ENCODE measurements around the gene FAM13C. TPM values are rescaled to one million over a fixed set of nuclear protein-coding genes. Genes with fewer than 3 reads are reported as not detected.

Gene FAM13C
- total RNA-seq, 1 donor from 2014 or later = 5.9 TPM

DNA sequence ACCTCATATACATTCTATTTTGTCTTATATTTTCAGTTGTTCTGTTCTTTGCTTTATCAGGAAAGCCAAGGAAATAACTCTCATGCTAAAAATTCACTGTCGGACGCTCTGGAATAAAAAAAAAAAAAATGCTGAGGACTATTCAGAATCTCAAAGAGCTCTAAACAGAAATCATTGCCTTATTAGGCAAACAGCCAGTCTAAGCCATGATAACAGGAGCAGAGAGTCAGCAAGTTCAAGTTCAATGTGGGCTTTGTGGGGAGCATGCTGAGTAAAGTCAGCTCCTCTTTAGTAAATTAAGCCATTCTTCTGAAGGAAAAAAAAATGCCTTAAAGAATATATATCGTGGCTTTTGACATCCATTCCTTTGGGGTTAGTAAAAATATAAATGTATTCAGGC is 13.6 kb upstream of the FAM13C start:
- no peak overlapping the region for H3K27ac Mint-ChIP-seq
- no peaks in the 10 kb centered on the region for H3K4me1 Mint-ChIP-seq (ENCODE audit: low read depth)
- TF ChIP-seq, protein P1, sequence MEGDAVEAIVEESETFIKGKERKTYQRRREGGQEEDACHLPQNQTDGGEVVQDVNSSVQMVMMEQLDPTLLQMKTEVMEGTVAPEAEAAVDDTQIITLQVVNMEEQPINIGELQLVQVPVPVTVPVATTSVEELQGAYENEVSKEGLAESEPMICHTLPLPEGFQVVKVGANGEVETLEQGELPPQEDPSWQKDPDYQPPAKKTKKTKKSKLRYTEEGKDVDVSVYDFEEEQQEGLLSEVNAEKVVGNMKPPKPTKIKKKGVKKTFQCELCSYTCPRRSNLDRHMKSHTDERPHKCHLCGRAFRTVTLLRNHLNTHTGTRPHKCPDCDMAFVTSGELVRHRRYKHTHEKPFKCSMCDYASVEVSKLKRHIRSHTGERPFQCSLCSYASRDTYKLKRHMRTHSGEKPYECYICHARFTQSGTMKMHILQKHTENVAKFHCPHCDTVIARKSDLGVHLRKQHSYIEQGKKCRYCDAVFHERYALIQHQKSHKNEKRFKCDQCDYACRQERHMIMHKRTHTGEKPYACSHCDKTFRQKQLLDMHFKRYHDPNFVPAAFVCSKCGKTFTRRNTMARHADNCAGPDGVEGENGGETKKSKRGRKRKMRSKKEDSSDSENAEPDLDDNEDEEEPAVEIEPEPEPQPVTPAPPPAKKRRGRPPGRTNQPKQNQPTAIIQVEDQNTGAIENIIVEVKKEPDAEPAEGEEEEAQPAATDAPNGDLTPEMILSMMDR (IDR thresholded peaks at IDR 0.05; ENCODE audit: unreplicated experiment) = no peak
- H3K36me3 Mint-ChIP-seq (ENCODE audit: insufficient read depth) = no peaks in the 10 kb centered on the region
- no peak for DNase-seq (ENCODE audit: low spot score, unreplicated experiment)
- H3K4me3 Mint-ChIP-seq (ENCODE audit: low read depth) = no peak overlapping the region
- no peaks in the 10 kb centered on the region for H3K9me3 Mint-ChIP-seq (ENCODE audit: low read depth)
- no peaks in the 10 kb centered on the region for H3K27me3 Mint-ChIP-seq

DNA sequence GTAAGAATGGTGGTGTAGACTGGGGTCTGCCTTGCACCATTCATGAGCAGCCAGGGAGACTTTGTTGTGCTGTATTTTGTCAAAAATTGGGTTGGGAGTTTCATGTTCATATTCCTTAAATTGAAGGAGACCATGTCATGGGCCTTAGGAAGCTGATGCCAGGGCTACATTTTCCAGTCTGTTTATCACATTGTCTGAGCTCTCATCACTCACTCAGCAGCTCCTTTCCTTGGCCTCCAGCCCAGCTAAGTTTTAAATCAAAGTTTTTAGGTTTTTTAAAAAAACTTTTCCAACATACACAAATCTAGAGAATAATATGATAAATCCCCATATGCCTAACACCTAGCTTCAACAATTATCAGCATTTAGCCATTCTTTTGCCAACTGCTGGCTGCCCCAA is 12.6 kb upstream of the FAM13C start:
- no peaks in the 10 kb centered on the region for H3K27me3 Mint-ChIP-seq
- H3K27ac Mint-ChIP-seq = no peak overlapping the region
- no peak overlapping the region for H3K4me3 Mint-ChIP-seq (ENCODE audit: low read depth)
- TF ChIP-seq, protein P1 (IDR thresholded peaks at IDR 0.05; ENCODE audit: unreplicated experiment) = no peak
- no peaks in the 10 kb centered on the region for H3K36me3 Mint-ChIP-seq (ENCODE audit: insufficient read depth)
- DNase-seq (ENCODE audit: low spot score, unreplicated experiment) = no peak
- no peaks in the 10 kb centered on the region for H3K4me1 Mint-ChIP-seq (ENCODE audit: low read depth)
- H3K9me3 Mint-ChIP-seq (ENCODE audit: low read depth) = no peaks in the 10 kb centered on the region

DNA sequence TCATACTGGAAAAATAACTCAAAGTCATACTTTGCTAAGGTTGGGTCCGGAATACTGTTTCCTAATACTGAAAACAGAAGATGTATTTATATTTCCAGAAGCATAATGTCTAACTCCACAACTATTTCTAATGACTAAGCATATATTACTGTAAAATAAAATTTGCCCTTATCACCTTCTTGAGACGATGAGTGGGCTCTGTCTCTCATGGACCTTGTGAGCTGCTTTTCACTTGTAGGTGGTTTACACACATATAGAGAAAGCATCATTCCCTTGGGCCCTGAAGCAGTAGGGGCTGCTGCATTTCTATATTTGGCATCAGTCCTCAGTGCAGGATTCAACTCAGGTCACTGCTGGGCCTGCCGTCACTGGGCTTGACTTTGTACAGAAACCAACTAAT is 10.7 kb upstream of the FAM13C start:
- Mint-ChIP-seq H3K9me3 (ENCODE audit: low read depth) (no peaks in the 10 kb centered on the region), H3K4me3 (ENCODE audit: low read depth) (no peak overlapping the region), H3K27ac (no peak overlapping the region), H3K36me3 (ENCODE audit: insufficient read depth) (no peaks in the 10 kb centered on the region), H3K4me1 (ENCODE audit: low read depth) (no peaks in the 10 kb centered on the region), H3K27me3 (no peaks in the 10 kb centered on the region)
- TF ChIP-seq, protein P1 (IDR thresholded peaks at IDR 0.05; ENCODE audit: unreplicated experiment) = no peak
- no peak for DNase-seq (ENCODE audit: low spot score, unreplicated experiment)

DNA sequence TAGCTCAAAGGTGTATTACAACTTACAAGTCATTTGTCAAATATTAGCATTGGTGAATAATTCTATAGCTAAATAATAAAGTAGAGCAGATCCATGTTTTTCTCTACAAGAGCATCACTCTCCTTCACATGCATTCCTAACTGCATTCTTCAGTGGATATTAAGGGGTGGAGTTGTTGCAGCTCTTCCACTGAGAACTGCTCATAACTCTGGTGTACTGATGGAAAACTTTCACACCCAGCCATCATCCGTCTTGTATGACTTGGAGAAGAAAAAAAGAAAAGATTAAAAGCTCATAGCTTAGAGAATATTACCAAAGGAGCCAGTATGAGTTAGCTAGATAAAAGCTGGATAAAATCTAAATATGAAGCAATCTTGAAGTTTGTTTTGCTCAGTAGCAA is 10.2 kb upstream of the FAM13C start:
- DNase-seq (ENCODE audit: low spot score, unreplicated experiment) = no peak
- no peaks in the 10 kb centered on the region for H3K9me3 Mint-ChIP-seq (ENCODE audit: low read depth)
- no peak overlapping the region for H3K4me3 Mint-ChIP-seq (ENCODE audit: low read depth)
- TF ChIP-seq, protein P1 (IDR thresholded peaks at IDR 0.05; ENCODE audit: unreplicated experiment) = no peak
- H3K36me3 Mint-ChIP-seq (ENCODE audit: insufficient read depth) = no peaks in the 10 kb centered on the region
- H3K4me1 Mint-ChIP-seq (ENCODE audit: low read depth) = no peaks in the 10 kb centered on the region
- no peak overlapping the region for H3K27ac Mint-ChIP-seq
- H3K27me3 Mint-ChIP-seq = no peaks in the 10 kb centered on the region

DNA sequence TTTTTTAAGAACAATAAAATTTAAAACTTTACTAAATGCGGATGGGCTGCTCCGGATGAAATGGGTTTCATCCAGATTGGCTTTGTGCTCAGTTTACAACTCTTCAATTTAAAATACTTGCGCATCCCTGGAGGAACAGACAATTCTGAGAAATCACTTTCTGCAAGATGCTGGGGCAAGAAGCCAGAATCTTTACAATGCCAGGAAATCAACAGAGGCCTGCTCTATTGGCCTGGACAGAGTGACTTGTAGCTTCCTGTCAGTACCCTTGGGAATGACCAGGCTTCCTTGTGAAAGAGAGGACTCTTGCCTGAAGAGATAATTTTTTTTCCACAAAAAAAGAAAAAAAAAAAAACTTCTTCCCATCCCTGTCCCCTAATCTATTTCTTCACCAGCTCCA is 3.9 kb upstream of the FAM13C start:
- TF ChIP-seq, protein P1 (IDR thresholded peaks at IDR 0.05; ENCODE audit: unreplicated experiment) = no peak
- no peak overlapping the region for H3K4me3 Mint-ChIP-seq (ENCODE audit: low read depth)
- no peaks in the 10 kb centered on the region for H3K9me3 Mint-ChIP-seq (ENCODE audit: low read depth)

More for the DNA sequence above, 3.9 kb upstream of the FAM13C start:
- Mint-ChIP-seq H3K27me3 (peaks cover 10% of the 10 kb centered on the region), H3K4me1 (ENCODE audit: low read depth) (peaks cover 10% of the 10 kb centered on the region), H3K36me3 (ENCODE audit: insufficient read depth) (no peaks in the 10 kb centered on the region), H3K27ac (no peak overlapping the region)
- no peak for DNase-seq (ENCODE audit: low spot score, unreplicated experiment)
